GM19438 (cell line): ENCODE data around the gene GGN.
"Not testable (repeated sequence)": the region's sequence is repeated elsewhere in the genome, so short reads cannot be mapped to it uniquely, and the experiment has no call there.

Experiments
- ATAC-seq: cut with Tn5 transposase; IDR thresholded peaks from one replicate; pipeline ENCODE4 v1.9.1; 2021; ENCODE audit warnings: low read depth; ENCODE audit not compliant: unreplicated experiment

The GGN gene, protein sequence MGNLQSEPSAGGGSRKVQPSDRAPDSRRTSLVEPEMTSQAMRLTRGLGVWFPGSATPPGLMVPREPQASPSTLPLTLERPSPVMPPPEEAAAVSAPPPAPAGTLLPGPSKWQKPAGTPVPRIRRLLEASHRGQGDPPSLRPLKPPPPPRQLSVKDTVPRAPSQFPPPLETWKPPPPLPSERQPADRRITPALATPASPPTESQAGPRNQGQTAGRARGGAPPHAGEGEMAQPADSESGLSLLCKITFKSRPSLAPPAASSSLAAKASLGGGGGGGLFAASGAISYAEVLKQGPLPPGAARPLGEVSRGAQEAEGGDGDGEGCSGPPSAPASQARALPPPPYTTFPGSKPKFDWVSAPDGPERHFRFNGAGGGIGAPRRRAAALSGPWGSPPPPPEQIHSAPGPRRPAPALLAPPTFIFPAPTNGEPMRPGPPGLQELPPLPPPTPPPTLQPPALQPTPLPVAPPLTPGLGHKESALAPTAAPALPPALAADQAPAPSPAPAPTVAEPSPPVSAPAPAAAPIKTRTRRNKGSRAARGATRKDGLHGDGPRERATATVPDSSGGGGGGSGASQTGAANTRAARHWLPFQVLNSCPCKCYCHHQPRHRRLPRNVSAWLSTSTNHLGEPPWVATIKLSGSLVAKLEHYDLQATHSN

DNA sequence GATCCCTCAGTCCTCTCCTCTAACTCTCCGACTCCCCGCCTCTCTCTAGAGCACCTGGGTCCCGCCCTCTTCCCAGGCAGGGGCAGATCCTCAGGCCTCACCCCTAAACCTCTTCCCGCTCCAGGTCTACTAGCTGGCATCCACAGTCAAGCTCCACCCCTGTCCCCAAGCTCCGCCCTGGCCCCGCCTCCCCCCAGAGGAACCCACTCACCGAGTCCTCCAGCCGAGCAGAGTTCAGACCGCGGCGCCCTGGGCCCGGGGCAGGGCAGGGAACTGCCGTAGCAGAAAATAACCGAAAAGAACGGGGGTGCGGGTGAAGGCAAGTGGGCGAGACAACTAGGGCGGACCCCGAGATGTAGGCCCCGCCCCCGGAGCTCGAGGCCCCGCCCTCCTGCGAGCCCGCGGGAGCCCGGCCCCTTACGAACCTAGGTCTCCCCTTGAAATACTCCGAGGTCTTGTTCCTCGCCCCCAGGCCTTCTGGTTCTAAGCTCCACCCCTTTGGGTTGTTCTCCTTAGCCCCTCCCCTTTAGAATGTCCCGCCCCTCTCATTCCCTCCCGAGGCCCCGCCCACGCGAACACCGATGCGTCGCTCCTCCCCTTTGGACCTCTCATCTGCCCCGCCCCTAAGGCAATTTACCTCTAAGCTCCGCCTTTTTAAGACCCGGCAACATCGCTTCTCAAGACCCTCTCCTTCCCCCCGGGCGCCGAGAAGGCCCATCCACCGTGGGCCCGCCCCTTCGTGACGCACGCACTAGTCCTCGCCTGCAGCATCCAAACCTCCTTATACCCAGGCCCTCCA, at the start of gene GGN:
TSS of gene GGN (minus strand) at position 485 of the 799 bp plus-strand sequence. CDS start 773 bp downstream, outside the sequence.
- ATAC-seq, result no peak

DNA sequence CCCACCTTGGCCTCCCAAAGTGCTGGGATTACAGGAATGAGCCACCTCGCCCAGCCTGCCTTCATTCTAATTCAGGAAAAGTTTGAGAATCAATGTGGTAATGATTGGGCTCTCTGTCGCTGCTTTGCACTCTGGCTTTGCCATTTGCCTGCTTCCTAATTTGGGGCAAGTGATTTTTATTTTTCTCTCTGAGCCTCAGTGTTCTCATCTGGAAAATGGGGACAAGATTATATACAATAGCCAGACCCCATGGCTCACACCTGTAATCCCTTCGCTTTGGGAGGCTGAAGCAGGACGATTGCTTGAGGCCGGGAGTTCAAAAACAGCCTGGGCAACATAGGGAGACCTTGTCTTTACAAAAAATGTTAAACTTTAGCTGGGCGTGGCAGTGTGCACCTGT, 49.5 kb upstream of the GGN start:
- no peak for ATAC-seq

DNA sequence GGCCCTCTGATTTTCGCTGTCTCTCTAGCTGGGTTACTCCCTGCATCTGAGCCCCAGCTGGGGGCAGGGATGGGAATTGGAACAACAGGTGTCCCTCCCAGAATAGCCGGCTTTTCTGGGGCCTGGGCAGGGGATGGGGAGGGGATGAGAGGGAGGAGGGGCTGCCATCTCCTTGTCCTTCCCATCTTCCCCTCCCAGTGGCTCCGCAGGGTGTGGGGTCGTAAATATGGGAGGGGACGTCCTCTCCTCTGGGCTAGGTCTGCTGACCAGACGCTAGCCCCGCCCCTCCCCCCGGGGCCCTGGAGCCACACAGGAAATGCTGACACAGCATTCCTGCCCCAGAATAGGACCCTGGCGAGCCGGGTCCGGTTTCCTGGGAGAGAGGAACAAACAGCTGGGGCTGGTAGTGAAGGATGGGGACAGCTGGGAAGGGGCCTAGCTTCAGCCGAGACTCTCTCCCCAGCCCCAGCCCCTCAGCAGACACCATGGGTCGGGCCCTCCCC, 46.8 kb upstream of the GGN start:
- no peak for ATAC-seq

DNA sequence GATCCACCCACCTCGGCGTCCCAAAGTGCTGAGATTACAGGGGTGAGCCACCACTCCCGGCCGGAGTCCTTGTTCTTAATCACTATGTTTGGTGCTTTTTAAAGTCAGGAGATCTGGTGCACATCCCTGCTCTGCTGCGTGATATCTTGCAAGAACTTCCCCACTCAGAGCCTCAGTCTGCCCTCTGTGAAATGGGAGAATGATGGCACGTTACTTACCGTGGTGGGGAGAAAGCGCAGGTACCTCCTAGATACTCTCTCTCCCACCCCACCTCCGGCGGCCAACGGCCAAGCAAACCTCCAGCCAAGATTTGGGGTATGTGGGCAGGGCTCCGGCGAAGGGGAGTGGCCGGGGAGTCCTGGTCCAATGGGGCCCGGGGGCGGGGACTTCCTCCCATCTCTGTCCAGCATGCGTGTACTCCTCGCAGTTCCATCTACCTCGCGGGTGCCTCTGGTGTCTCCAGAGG, 45.5 kb upstream of the GGN start, which contains the start of gene RYR1:
TSS of gene RYR1 (plus strand) at position 424 of the 466 bp plus-strand sequence. CDS start 139 bp downstream, outside the sequence.
- ATAC-seq, result no peak

DNA sequence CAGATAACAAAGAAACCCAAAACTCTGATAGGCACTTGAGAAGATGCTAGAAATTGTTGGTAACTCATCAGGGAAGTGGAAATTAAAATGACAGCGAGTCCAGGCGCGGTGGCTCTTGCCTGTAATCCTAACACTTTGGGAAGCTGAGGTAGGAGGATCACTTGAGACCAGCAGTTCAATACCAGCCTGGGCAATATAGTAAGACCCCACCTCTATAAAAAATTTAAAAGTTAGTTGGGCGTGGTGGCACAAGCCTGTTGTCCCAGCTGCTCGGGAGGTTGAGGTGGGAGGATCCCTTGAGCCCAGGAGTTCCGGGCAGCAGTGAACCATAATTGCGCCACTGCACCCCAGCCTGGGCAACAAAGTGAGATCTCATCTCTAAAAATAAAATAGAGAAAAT, 43.1 kb upstream of the GGN start:
- no peak for ATAC-seq

DNA sequence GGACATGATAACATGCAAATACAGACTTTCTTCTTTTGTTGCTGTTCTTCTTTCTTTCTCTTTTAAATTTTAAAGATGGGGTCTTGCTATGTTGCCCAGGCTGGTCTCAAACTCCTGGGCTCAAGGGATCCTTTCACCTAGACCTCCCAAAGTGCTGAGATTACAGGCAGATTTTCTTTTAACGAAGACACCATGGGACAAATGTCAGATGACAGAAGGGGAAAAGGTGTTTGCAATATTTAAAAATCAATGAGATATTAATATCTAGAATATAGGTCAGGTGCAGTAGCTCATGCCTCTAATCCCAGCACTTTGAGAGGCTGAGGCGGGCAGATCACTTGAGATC, 42.0 kb upstream of the GGN start:
- no peak for ATAC-seq

DNA sequence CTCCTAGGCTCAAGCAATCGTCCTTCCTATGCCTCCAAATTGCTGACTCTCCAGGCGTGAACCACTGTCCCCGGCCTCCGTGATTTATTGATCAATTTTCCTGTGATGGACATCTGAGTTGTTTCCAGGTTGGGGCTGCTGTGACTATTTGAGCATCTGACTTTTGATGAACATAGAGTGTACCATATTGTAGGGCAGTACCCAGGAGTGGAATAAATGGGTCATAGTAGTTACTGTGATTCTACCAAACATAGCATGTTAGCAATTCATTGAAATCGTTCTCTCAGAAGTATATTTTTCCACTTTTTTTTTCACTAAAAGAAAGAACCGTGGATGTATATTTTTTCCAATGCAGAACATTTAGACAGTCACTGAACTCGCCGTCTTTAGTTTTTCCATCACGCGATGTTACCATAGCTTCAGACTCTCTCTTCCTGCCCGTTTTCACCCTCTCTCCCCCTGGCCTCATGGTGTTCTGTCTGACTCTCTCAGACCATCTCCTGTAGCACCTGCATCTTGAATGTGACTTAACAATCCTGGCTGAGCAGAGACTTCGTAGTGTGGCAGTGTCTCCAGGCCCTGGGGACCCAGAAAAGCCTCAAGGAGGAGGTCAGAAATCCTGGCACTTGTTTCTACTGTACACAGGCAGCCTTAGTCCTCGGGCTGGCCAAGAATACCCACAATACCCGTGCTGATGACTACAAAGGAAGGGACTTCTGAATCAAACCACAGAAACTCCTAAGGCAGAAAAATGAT, 41.4 kb upstream of the GGN start:
- ATAC-seq, result no peak

DNA sequence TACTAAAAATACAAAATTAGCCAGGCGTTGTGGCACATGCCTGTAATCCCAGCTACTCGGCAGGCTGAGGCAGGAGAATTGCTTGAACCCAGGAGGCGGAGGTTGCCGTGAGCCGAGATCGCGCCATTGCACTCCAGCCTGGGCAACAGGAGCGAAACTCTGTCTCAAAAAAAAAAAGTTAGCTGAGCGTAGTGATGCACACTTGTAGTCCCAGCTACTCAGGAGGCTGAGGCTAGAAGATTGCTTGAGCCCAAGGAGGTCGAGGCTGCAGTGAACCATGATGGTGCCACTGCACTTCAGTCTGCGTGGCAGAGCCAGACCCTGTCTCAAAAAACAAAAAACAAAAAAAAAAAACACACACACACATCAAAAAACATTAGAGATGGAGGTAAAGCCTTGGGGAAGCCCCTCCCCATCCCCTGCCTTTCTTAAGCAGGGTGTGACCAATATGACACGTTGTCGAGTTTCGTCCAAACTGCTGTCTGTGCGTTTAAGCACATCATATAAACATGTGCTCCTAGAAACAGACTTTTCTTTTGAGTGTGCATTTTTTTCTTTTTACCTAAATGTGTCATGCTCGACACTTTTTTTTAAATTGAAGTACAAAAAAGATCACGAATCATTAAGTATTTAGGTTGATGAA, 39.3 kb upstream of the GGN start:
- ATAC-seq, result not testable (repeated sequence)

DNA sequence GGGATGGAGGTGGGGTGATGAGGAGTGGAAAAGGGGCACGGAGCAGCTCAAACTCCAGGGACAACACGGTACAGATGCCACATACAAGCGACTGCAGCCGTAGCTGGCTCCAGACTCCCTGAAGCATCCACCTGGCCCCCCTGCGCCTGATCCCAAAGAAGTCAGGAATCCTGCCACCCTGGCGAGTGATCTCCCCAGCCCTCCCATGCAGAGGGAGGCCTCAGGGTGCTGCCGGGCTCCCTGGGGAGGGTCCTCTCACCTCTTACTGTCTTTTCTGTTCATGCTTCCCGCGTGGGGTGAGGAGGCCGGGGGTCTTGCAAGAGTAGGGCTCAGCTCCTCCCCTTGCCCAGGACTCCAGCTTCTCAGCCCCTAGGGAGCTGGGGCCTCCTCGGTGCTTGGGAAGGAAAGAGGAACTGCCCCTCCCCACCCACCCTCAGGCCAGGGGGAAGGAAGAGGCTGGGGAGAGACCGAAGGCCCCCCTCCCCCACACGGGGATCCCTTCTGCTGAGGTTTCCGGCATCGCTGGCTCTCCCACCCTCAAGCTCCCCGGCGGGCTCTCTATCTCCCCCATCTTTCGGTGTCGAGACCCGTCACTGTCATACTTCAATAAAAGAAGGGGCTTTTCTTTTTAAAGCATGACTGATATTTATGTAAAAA, 38.1 kb upstream of the GGN start, which contains the start of gene RASGRP4:
TSS of gene RASGRP4 (minus strand) at position 410 of the 657 bp plus-strand sequence. CDS start at position 282, 128 bp downstream.
- no peak for ATAC-seq

DNA sequence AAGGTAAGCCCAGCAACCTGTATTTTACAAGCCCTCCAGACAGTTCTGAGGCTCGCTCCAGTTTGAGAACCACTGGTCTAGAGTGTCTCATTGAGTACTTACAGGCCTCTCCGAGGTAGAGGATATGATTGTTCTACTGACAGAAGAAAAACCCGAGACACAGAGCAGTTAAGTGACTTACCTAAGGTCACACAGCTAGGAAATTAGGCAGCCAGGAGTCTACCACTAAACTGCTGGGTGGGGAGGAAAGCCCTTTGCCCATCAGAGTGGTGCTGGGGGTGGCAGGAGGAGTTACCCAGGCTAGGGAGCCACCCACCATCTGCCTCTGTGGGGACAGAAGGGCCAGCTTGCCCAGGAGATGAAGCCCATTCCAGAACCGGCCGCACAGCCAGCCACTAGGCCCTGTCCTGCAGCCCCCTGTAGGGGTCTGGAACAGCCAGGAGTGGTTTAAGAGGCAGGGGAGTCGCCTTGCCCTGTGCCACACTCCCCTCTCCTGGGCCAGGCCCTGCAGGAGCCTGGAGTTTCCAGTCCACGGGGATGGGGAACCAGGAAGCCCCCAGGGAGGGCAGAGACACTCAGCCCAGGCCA, 37.5 kb upstream of the GGN start:
- no peak for ATAC-seq

DNA sequence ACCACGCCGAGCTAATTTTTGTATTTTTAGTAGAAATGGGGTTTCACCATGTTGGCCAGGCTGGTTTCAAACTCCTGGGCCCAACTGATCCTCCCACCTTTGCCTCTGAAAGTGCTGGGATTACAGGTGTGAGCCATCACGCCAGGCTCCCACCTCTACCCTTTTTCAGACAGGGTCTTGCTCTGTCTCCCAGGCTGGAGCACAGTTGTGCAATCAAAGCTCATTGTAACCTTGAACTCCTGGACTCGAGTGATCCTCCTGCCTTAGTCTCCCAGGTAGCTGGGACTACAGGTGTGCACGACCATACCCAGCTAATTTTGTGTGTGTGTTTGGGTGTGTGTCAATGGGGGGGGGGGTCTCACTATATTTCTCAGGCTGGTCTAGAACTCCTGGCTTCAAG, 36.4 kb upstream of the GGN start:
- no peak for ATAC-seq

DNA sequence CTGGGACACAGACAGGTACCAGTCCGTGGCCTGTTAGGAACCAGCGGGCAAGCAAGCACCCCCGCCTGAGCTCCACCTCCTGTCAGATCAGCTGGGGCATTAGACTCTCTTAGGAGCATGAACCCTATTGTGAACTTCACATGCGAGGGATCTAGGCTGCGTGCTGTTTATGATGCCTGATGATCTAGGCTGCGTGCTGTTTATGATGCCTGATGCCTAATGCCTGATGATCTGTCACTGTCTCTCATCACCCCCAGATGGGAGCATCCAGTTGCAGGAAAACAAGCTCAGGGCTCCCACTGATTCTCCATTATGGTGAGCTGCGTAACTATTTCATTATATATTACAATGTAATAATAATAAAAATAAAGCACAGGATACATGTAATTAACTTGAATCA, 34.6 kb upstream of the GGN start:
- ATAC-seq, result no peak

DNA sequence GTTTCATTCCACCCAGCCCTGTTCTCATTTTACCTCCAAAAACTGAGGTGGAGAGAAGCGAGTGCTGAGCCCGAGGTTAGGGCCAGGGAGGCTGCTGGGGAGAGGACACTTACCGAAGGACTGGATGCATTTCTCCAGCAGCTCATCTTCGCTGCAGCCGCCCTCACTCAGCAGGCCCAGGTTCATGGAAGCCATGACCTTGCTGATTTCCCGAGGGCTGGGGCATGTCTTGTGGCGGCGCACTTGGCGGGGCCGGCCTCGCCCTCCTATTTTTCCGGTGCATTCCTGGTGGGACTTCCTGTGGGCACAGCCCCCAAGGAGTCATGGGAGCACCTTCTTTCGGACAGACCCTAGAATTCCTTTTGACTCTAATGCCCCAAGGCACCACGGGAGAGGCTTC, 34.0 kb upstream of the GGN start:
- ATAC-seq, result no peak

DNA sequence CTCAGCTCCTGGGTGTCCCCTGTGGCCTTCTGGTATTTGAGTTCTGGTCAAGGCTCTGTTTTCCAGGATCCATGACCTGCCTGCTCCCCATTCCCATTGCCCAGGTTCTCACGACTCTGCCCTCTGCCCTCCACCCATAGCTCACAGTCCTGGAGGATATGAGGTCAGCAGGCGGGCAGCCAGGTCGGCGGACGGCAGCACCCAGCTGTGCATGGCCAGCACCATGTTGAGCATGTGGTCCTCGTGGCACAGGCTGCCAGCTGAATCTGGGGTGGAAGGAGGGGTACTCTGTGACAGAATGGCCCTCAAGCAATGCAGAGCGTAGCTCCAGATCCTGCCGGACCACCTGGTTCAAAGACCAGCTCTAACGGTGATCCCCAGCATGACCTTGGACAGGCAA, 33.1 kb upstream of the GGN start:
- no peak for ATAC-seq

DNA sequence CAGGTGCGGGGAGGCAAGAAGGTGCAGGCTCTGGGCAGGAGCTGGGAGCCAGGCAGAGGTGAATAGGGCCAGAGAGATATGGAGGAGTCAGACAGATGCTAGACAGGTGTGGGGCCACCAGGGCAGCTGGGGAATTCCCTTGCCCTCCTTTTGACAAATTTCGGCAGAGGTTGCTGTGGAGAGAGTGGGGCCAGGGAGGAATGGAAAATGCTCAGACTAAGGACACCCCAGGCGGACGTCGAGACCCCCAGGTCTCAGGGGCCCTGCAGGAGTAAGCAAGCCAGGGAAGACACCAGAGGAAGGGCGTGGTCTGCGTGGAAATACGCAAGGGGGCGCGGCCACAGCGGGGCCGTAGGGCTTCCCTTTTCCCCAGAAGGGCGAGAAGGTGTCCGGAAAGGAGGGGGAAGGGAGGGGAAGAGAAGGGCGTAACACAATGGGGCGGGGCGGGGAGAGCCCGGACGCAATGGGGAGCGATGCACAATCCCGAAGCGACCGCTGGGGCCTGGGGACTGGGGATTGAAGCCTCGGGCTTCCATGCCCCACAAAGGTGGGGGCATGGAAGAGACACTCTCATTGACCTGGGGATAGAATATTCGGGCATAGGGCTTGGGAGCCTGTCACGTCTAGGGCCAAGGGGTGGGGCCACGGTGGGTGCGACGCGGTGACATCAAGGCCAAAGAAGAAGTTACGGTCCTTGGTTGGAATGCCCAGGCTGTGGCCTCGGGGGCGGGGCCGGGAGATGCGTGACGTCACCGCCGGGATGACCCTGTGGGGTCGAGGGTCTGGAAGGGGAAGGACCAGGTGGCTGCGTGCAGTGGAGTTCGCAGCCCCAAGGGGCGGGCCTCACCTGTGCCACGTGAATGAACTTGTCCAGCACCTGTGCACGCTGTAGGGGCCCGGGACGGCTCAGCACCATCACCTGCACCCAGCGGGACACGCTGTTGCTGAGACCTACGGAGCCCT, 30.0 kb upstream of the GGN start:
- ATAC-seq, result no peak

DNA sequence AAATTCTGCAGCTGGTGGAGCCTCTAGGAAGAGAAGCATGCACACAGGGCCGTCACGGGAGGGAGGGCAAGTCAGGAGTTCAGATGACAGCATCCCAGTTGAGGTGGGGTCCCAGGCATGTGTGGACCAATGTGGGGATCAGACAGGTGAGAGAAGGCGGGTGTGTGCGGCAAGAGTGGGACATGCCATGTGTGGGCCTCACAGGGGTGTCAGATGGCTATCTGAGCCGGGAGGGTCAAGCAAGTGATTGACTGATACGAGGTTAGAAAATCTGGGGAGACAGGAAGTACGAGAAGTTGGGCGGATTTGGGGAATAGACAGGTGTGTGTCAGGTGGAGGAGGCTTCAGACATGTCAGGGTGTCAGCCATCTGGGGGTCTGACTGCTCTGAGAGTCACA, 29.3 kb upstream of the GGN start:
- ATAC-seq, result no peak

DNA sequence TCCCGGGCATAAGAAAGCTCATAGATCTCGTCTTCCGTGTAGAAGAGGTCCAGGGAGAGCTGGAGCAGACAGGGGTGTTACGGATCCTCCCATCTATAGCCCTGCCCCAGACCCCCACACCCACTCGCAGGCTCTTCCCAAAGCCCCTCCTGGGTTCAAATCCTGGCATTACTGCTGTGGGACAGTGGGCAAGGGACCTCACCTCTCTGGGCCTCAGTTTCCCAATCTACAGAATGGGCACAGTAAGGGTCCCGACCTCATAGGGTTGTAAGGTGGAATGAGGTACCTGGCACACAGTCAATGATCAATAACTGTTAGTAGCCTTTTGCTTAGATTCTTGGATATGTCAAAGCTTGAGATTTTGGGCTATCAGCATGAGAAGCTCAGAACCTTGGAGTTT, 25.6 kb upstream of the GGN start:
- ATAC-seq, result no peak

DNA sequence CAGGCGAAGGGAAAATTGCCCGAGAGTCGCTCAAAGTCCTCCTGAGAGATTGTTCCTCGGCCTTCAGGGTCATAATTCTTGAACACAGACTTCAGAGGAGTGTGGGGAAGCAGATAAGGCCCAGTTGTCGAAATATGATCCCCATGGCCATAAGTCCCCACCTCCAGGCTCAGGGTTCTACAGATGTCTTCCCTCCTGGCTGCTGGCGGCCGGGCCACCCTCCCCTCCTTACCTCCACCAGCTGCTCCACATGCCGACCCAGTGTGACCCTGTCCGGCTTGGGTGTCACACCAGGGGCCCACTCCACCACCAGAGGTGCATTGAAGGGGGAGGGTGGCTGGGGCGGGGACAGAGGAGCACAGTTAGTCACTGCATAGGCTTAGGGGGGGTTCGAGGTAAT, 25.1 kb upstream of the GGN start:
- no peak for ATAC-seq
